ENCODE data around the gene MELTF. TPM values are rescaled to one million over a fixed set of nuclear protein-coding genes. Genes with fewer than 3 reads are reported as not detected.
A peak's percentile ranks its signal among the peaks of the same experiment; 100 is the strongest.

MELTF gene
- polyA plus RNA-seq, 2 of the 4 experiments (the other 2 are of a cell fraction): 10.5 to 23.4 TPM

GRCh38 chr3:196969660-196970546 lies 59.7 kb downstream of the MELTF start (continued):
- no peak for TF ChIP-seq GATA3 (IDR thresholded peaks at IDR 0.05; ENCODE audit: borderline replicate concordance)
- TF ChIP-seq RARB (CRISPR knock-in tag; IDR thresholded peaks at IDR 0.05): no peak
- no peak for TF ChIP-seq ATOH8 (CRISPR knock-in tag; IDR thresholded peaks at IDR 0.05; ENCODE audit: low read depth)
- no peak for TF ChIP-seq TFCP2L1 (CRISPR knock-in tag; IDR thresholded peaks at IDR 0.05)
- TF ChIP-seq HMGXB4 (CRISPR knock-in tag; IDR thresholded peaks at IDR 0.05; ENCODE audit: borderline replicate concordance): no peak
- no peak for TF ChIP-seq FOSL2 (IDR thresholded peaks at IDR 0.05)
- no peak for TF ChIP-seq FOSL2 (CRISPR knock-in tag; IDR thresholded peaks at IDR 0.05)
- TF ChIP-seq EHMT2 (IDR thresholded peaks at IDR 0.05; ENCODE audit: low read depth): no peak
- TF ChIP-seq MAZ (IDR thresholded peaks at IDR 0.05; ENCODE audit: borderline replicate concordance, low read depth, low read length): no peak
- peak; percentile 76 for TF ChIP-seq E2F6 (IDR thresholded peaks at IDR 0.05; ENCODE audit: borderline replicate concordance, low read depth)
- peak; percentile 45 to 72; a peak in 4 of 5 replicates for TF ChIP-seq RAD21 (conservative IDR thresholded peaks at IDR 0.05 in 1 of 2, IDR thresholded peaks at IDR 0.05 in 1 of 2)
- peak; percentile 75 for TF ChIP-seq SMC3 (IDR thresholded peaks at IDR 0.05)
- TF ChIP-seq KDM5A (IDR thresholded peaks at IDR 0.05): no peak
- no peak for TF ChIP-seq FOXS1 (CRISPR knock-in tag; IDR thresholded peaks at IDR 0.05)
- no peak for TF ChIP-seq PHF8 (IDR thresholded peaks at IDR 0.05; ENCODE audit: borderline replicate concordance, low read depth)
- TF ChIP-seq ZSCAN20 (CRISPR knock-in tag; IDR thresholded peaks at IDR 0.05): no peak
- TF ChIP-seq HOXB13 (CRISPR knock-in tag; IDR thresholded peaks at IDR 0.05; ENCODE audit: low read depth): no peak
- TF ChIP-seq ZNF302 (CRISPR knock-in tag; IDR thresholded peaks at IDR 0.05): no peak
- peak in 1 of 2 experiments; percentile 30; a peak in 1 of 5 replicates for TF ChIP-seq JUN (IDR thresholded peaks at IDR 0.05)
- TF ChIP-seq MAFK (IDR thresholded peaks at IDR 0.05; ENCODE audit: partially characterized antibody): no peak
- no peak for TF ChIP-seq RNF2 (IDR thresholded peaks at IDR 0.05; ENCODE audit: borderline replicate concordance, low read depth)
- no peak for TF ChIP-seq NR3C1 (IDR thresholded peaks at IDR 0.05)
- no peak for TF ChIP-seq FOSB (CRISPR knock-in tag; IDR thresholded peaks at IDR 0.05)
- TF ChIP-seq JUNB (IDR thresholded peaks at IDR 0.05): no peak
- TF ChIP-seq CHD4 (IDR thresholded peaks at IDR 0.05; ENCODE audit: borderline replicate concordance): no peak
- no peak for TF ChIP-seq CBX2 (IDR thresholded peaks at IDR 0.05; ENCODE audit: borderline replicate concordance, low read depth)
- TF ChIP-seq REST (IDR thresholded peaks at IDR 0.05): no peak
- no peak for TF ChIP-seq POLR2A (IDR thresholded peaks at IDR 0.05; ENCODE audit: low read length)
- no peak for TF ChIP-seq NPAS2 (CRISPR knock-in tag; IDR thresholded peaks at IDR 0.05; ENCODE audit: borderline replicate concordance)
- no peak for TF ChIP-seq CBX8 (IDR thresholded peaks at IDR 0.05)
- TF ChIP-seq POLR2AphosphoS2 (conservative IDR thresholded peaks at IDR 0.05; ENCODE audit: low read length): no peak
- no peak for TF ChIP-seq MYC (IDR thresholded peaks at IDR 0.05; ENCODE audit: borderline replicate concordance, low read length)
- no peak for TF ChIP-seq RCOR1 (IDR thresholded peaks at IDR 0.05; ENCODE audit: low read depth, low read length)
- no peak for TF ChIP-seq ZFP36 (IDR thresholded peaks at IDR 0.05; ENCODE audit: borderline replicate concordance, partially characterized antibody)
- no peak for TF ChIP-seq BCL3 (IDR thresholded peaks at IDR 0.05)

All from A549 (cell line).